Measurements from ENCODE around the gene PAN3.
A peak's percentile ranks its signal among the peaks of the same experiment; 100 is the strongest.

The PAN3 gene

GRCh38 chr13:28297341-28297740 lies 159.0 kb downstream of the PAN3 start:
- TF ChIP-seq, protein P1, sequence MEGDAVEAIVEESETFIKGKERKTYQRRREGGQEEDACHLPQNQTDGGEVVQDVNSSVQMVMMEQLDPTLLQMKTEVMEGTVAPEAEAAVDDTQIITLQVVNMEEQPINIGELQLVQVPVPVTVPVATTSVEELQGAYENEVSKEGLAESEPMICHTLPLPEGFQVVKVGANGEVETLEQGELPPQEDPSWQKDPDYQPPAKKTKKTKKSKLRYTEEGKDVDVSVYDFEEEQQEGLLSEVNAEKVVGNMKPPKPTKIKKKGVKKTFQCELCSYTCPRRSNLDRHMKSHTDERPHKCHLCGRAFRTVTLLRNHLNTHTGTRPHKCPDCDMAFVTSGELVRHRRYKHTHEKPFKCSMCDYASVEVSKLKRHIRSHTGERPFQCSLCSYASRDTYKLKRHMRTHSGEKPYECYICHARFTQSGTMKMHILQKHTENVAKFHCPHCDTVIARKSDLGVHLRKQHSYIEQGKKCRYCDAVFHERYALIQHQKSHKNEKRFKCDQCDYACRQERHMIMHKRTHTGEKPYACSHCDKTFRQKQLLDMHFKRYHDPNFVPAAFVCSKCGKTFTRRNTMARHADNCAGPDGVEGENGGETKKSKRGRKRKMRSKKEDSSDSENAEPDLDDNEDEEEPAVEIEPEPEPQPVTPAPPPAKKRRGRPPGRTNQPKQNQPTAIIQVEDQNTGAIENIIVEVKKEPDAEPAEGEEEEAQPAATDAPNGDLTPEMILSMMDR (IDR thresholded peaks at IDR 0.05; ENCODE audit: extremely low read depth, missing control alignments): no peak
- DNase-seq (ENCODE audit: low spot score): no peak

DNA sequence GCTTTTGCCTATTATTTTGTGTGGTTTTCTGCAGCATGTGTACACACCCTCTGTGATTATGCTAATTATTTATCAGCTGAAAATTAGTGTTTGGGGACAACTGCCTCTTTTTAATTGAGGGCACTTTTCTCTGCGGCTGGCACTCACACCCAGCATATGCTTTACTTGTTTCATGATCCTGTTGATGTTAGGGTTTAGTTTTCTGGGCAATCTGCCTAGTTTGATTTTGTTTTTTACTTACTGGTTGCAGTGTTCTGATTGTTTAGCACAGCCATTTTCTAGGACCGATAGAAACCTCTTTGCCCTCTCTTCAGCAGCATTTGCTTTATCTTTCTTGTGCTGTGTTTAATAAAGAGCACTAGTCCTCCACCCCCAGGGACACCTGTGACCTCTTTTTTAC lies 161.6 kb downstream of the PAN3 start:
- no peak for DNase-seq (ENCODE audit: low spot score)
- TF ChIP-seq, protein P1 (IDR thresholded peaks at IDR 0.05; ENCODE audit: extremely low read depth, missing control alignments): no peak

GRCh38 chr13:28301839-28302238 lies 163.5 kb downstream of the PAN3 start:
- TF ChIP-seq, protein P1 (IDR thresholded peaks at IDR 0.05; ENCODE audit: extremely low read depth, missing control alignments): no peak
- DNase-seq (ENCODE audit: low spot score): no peak

DNA sequence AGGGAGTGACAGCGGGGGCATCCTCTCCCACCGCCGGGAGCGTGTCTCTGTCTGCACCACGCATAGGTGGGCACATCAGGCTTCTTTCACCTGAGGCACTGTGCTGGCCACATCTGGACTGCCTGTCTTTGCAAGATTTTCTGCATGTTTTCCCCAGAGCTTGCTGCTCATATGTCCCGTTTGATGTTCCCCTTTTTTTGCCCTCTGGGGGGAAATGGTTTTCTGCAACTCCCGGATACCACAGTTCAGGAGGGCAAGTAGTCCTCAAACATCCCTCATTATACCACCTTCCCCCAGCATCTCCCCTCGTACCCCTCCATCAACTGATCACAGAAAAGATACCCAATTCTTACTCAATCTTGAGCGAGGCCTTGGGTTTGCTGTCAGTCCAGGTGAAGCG lies 168.0 kb downstream of the PAN3 start:
- no peak for DNase-seq (ENCODE audit: low spot score)

GRCh38 chr13:28313579-28313978 lies 175.2 kb downstream of the PAN3 start:
- no peak for DNase-seq (ENCODE audit: low spot score)
- TF ChIP-seq, protein P1 (IDR thresholded peaks at IDR 0.05; ENCODE audit: extremely low read depth, missing control alignments): peak; percentile 3

More for the DNA sequence above, 168.0 kb downstream of the PAN3 start:
- TF ChIP-seq, protein P1 (IDR thresholded peaks at IDR 0.05; ENCODE audit: extremely low read depth, missing control alignments): no peak

DNA sequence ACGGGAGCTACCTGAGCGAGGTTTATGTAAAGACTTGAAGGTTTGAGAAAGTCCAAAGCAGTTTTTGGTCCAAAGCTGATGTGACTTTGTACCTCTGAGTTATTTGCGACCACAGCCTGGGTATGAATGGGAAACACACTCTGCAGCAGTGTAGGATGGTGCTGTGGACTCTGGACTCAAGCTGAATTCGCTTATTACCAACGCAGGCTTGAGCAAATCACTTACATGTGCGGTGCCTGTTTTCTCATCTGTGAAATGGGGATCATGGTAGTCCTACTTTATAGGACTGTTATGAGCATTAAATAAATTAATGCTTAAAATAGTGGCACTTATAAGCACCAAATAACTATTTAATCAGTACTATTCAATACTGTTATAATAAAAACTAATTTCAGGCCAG lies 176.5 kb downstream of the PAN3 start:
- DNase-seq (ENCODE audit: low spot score): no peak

DNA sequence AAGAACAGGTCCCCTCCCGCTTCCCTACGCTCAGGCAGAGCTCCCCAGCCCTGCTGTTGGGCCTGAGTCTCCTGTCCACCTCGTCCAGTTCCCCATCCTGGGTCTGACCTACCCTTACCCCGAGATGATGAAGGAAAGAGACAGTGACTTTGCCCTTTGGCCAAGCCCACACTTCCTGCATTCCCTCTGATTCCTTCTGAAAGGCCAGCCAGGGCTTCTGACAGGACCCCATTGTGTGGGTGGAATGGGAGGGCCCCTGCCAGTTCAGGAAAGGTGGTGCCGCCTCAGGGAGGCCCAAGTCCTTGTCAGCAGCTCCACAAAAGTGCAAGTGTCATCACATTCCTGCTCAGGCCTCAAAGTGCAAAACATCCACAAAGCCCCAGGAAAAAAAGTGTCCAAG lies 177.8 kb downstream of the PAN3 start:
- no peak for DNase-seq (ENCODE audit: low spot score)
- TF ChIP-seq, protein P1 (IDR thresholded peaks at IDR 0.05; ENCODE audit: extremely low read depth, missing control alignments): no peak

More for the DNA sequence above, 176.5 kb downstream of the PAN3 start:
- TF ChIP-seq, protein P1 (IDR thresholded peaks at IDR 0.05; ENCODE audit: extremely low read depth, missing control alignments): no peak

Data from GM20000 (cell line).